GM18870 (cell line): ENCODE data around the gene ESYT1.

Experiments used
- ATAC-seq: cut with Tn5 transposase; IDR thresholded peaks from one replicate; pipeline ENCODE4 v1.9.1; 2021; ENCODE audit warnings: moderate library complexity; ENCODE audit not compliant: unreplicated experiment

ESYT1 gene, protein sequence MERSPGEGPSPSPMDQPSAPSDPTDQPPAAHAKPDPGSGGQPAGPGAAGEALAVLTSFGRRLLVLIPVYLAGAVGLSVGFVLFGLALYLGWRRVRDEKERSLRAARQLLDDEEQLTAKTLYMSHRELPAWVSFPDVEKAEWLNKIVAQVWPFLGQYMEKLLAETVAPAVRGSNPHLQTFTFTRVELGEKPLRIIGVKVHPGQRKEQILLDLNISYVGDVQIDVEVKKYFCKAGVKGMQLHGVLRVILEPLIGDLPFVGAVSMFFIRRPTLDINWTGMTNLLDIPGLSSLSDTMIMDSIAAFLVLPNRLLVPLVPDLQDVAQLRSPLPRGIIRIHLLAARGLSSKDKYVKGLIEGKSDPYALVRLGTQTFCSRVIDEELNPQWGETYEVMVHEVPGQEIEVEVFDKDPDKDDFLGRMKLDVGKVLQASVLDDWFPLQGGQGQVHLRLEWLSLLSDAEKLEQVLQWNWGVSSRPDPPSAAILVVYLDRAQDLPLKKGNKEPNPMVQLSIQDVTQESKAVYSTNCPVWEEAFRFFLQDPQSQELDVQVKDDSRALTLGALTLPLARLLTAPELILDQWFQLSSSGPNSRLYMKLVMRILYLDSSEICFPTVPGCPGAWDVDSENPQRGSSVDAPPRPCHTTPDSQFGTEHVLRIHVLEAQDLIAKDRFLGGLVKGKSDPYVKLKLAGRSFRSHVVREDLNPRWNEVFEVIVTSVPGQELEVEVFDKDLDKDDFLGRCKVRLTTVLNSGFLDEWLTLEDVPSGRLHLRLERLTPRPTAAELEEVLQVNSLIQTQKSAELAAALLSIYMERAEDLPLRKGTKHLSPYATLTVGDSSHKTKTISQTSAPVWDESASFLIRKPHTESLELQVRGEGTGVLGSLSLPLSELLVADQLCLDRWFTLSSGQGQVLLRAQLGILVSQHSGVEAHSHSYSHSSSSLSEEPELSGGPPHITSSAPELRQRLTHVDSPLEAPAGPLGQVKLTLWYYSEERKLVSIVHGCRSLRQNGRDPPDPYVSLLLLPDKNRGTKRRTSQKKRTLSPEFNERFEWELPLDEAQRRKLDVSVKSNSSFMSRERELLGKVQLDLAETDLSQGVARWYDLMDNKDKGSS

GRCh38 chr12:56127888-56128669, at the start of gene ESYT1:
TSS of gene ESYT1 (plus strand) at chr12:56128267. CDS start at chr12:56128320, 53 bp downstream.
- peak; percentile 85 for ATAC-seq

DNA sequence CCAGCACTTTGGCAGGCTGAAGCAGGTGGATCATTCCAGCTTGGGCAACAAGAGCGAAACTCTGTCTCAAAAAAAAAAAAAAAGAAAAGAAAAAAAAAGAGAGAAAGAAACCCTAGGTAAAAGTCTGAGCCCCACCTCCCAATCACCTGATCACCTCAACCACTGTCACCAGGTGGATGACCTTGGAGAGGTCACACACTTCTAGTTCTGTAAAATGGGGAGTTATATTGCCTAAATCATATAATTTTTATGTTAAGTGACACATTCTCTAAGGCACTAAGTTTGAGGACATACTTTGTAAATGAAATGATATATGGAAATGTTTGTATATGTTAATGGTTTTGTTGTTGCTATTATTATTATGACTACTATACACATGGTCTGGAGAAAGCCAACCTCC, 49.6 kb upstream of the ESYT1 start:
- ATAC-seq, result no peak

GRCh38 chr12:56078931-56079722, 48.9 kb upstream of the ESYT1 start:
- ATAC-seq, result no peak

DNA sequence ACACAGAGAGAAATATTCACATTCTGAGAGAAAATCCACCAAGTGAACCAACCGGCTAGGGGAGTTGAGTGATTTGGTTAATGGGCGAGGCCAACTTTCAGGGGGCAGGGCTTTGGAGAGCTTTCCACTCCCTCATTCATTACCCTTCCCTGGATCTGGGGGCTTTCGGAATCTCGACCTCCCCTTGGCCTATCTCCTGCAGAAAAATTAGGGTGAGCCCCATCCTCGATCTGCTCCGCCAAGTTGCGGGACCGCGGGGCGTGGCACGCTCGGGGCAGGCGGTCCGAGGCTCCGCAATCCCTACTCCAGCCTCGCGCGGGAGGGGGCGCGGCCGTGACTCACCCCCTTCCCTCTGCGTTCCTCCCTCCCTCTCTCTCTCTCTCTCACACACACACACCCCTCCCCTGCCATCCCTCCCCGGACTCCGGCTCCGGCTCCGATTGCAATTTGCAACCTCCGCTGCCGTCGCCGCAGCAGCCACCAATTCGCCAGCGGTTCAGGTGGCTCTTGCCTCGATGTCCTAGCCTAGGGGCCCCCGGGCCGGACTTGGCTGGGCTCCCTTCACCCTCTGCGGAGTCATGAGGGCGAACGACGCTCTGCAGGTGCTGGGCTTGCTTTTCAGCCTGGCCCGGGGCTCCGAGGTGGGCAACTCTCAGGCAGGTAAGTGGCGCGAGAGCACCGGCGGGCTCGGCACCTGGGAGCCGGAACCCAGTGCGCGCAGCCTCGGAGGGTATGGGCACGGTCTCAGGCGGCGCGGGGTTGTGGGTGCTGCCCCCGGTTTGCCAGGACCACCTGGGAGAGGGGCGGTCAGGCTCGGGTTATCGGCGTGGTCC, 48.1 kb upstream of the ESYT1 start, which contains the start of gene ERBB3:
Gene ERBB3 (plus strand): TSS at position 443 of the 833 bp plus-strand sequence. CDS start 136 bp downstream, at position 579.
- no peak for ATAC-seq

GRCh38 chr12:56080556-56081138, 47.4 kb upstream of the ESYT1 start:
- ATAC-seq, result no peak

DNA sequence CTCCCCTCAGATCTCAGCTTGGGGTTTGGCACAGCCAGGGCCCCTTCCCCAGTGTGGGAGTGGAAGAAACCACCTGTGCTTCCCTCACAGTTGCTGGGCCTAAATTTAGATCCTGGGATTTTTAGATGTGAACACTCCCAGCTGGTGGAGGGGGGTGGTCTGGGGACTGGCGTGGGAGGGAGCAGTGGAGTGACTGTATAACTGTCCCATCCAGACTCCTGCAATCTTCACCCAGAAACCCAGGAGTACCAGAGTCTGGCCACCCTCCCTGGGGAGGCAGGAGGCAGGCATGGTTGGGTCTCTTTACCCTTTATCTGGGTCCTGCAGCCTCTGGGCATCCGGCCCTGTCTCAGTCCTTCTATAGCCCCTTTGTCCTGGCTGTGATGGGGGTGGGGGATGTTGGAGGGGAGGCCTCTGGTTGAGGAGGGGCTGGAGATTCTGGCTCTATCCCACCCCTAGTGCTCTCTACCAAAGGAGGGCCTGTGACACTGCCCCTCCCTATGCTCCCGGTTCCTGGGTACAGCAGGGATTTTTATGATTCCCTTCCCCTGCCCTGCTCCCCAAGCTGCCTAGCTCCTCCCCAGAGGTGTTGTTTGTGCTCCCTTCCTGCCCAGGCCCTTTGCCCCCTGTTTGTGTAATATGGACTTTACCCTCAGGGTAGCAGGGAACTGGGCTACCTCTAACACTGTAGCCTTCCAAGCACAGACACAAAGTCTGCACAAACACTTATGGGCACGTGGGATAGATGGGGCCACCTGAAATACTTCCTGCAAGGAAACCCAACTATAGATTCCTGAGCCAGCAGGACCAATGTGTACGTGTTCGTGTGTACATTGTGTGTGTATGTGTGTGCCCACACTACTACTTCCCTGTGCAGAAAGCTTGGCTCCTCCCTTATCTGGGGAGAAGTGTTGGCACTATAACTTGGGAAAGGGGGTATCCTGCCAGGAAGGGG, 46.4 kb upstream of the ESYT1 start:
- no peak for ATAC-seq

- ATAC-seq, result no peak
Observed at GRCh38 chr12:56082382-56082781, 45.7 kb upstream of the ESYT1 start.

GRCh38 chr12:56082967-56083366, 45.1 kb upstream of the ESYT1 start:
- ATAC-seq, result no peak

GRCh38 chr12:56084958-56085543, 43.0 kb upstream of the ESYT1 start:
- ATAC-seq, result no peak

GRCh38 chr12:56086096-56086495, 42.0 kb upstream of the ESYT1 start:
- ATAC-seq, result no peak

GRCh38 chr12:56086608-56087007, 41.5 kb upstream of the ESYT1 start:
- ATAC-seq, result no peak

GRCh38 chr12:56087220-56087619, 40.8 kb upstream of the ESYT1 start:
- no peak for ATAC-seq

- no peak for ATAC-seq
Observed at GRCh38 chr12:56097738-56098137, 30.3 kb upstream of the ESYT1 start.

GRCh38 chr12:56098592-56098991, 29.5 kb upstream of the ESYT1 start:
- no peak for ATAC-seq

DNA sequence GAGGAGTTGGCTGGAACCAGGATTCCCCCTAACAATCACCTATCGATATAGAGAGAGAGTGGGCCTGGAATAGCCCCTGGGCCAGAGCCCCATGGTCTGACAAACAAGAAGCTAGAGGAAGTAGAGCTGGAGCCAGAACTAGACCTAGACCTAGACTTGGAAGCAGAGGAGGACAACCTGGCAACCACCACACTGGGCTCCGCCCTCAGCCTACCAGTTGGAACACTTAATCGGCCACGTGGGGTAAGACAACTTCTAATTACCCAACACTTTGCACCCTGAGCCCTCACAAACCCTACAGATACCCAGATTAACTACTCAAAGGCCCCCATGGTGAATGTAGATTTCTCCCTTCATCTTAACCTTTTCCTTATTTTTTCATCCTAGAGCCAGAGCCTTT, 28.3 kb upstream of the ESYT1 start:
- no peak for ATAC-seq

DNA sequence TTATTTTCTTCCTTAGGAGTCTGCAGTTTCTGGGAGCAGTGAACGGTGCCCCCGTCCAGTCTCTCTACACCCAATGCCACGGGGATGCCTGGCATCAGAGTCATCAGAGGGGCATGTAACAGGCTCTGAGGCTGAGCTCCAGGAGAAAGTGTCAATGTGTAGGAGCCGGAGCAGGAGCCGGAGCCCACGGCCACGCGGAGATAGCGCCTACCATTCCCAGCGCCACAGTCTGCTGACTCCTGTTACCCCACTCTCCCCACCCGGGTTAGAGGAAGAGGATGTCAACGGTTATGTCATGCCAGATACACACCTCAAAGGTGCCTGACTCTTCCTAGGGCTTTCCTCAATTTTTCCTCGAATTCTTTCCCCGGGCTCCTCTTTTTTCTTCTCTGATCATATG, 27.0 kb upstream of the ESYT1 start:
- ATAC-seq, result no peak

- no peak for ATAC-seq
Observed at GRCh38 chr12:56102683-56103065, 25.4 kb upstream of the ESYT1 start.
